GM18909 (cell line): ENCODE results near the gene GSS.
"Not testable (repeated sequence)": the region's sequence is repeated elsewhere in the genome, so short reads cannot be mapped to it uniquely, and the experiment has no call there.

Experiments used
- ATAC-seq: cut with Tn5 transposase; IDR thresholded peaks from one replicate; pipeline ENCODE4 v1.9.1; 2021; ENCODE audit warnings: mild to moderate bottlenecking; ENCODE audit not compliant: unreplicated experiment, poor library complexity

The GSS gene

DNA sequence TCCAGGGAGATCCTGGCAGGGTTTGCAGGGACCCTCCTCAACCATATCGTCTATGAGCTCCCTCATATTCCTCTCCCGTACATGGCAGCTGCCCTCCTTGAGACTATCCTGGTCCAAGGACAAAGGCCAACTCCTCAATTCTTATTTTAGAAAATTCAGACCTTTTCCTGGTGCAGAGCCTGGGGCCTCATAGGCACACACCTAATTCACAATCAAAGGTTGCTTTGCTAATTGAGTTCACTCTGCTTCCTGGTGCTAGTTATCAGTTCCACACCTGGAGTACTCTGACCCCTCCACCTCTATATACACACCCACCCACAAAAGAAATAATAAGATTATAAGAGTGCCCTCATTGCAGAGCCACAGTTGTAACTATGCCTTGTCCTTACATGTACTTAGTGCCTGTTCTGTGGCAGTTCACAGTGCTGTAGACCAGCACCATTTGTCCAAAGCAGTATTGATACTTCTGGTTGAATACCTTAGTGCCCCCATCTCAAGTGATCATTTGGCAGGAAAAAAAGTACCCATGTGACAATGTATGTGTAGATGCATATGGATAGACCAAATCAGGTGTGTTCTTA, 38.7 kb downstream of the GSS start:
- no peak for ATAC-seq

GRCh38 chr20:34915749-34916455, 39.7 kb downstream of the GSS start:
- ATAC-seq = no peak

- no peak for ATAC-seq
These were observed 40.5 kb downstream of the GSS start for GRCh38 chr20:34915131-34915530.

DNA sequence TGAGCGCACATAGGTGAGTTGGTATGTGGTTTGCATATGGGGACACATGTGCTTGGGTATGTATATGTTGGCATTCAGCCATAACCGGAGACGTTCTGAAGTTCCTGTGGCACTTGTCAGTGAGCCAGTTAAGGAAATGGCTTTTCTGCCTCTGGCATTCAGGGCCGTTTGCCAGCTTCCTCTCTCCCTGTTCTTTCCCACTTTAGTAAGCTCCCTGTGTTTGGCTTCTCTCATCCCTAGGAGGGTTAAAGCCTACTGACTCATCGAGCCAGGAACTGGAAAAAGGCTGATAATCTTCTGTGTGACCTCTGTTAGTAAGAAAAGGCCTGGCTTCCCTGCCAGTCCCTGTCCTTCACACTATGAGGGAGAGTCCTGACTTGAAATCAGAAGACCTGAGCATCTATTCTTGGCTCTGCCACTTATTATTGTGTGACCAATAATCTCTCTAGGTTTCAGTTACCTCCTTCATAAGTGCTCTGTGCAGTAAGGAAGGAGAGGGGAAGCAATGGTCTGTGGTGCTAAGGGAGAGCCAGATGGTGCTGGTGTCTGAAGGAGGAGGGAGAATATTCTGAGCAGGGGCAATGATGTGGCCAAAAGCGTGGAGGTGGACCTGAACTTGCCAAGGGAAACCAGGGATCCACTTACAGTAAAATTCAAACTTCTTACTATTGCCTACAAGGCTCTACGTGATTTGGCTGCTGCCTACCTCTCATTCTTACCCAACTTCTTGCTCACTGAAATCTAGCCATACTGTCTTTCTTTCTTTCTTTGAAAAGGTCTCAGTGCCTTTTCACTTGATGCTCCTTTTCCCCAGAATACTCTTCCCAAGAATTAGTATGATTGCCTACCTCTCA, 47.8 kb downstream of the GSS start:
- ATAC-seq = no peak

DNA sequence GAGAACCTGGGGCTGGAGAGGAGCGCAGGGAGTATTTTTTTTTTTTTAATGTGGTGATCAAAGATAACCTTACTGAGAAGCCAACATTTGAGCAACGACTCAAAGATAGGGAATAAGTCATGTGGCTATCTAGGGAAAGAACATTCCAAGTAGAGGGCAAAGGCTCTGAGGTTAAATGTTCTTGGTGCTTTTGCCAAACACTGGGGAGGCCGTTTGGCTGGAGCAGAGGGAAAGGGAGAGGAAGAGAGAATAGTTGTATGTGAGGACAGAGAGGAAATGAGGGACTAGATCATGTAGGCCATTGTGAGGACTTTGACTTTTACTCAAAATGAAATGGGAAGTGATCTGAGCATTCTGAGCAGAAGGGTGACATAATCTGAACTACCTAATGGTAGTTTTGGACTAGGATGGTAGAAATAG, 51.4 kb downstream of the GSS start:
- no peak for ATAC-seq

DNA sequence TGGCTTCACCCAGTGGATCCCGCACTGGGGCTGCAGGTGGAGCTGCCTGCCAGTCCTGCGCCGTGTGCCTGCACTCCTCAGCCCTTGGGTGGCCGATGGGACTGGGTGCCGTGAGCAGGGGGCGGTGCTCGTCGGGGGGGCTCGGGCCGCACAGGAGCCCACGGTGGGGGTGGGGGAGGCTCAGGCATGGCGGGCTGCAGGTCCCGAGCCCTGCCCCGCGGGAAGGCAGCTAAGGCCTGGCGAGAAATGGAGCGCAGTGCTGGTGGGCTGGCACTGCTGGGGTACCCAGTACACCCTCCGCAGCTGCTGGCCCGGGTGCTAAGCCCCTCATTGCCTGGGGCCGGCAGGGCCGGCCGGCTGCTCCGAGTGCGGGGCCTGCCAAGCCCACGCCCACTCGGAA, 56.9 kb downstream of the GSS start:
- not testable (repeated sequence) for ATAC-seq

DNA sequence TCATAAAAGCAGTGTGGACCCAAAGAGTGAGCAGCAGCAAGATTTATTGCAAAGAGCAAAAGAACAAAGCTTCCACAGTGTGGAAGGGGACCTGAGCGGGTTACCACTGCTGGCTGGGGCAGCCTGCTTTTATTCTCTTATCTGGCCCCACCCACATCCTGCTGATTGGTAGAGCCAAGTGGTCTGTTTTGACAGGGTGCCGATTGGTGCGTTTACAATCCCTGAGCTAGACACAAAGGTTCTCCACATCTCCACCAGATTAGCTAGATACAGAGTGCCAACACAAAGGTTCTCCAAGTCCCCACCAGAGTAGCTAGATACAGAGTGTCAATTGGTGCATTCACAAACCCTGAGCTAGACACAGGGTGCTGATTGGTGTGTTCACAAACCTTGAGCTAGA, 57.5 kb downstream of the GSS start:
- ATAC-seq = not testable (repeated sequence)

GRCh38 chr20:34896086-34896621, 59.5 kb downstream of the GSS start:
- no peak for ATAC-seq

GRCh38 chr20:34895465-34895864, 60.1 kb downstream of the GSS start:
- no peak for ATAC-seq

- ATAC-seq = no peak
These were observed 60.9 kb downstream of the GSS start for GRCh38 chr20:34894723-34895122.

- no peak for ATAC-seq
These were observed 62.9 kb downstream of the GSS start for GRCh38 chr20:34892671-34893070.

DNA sequence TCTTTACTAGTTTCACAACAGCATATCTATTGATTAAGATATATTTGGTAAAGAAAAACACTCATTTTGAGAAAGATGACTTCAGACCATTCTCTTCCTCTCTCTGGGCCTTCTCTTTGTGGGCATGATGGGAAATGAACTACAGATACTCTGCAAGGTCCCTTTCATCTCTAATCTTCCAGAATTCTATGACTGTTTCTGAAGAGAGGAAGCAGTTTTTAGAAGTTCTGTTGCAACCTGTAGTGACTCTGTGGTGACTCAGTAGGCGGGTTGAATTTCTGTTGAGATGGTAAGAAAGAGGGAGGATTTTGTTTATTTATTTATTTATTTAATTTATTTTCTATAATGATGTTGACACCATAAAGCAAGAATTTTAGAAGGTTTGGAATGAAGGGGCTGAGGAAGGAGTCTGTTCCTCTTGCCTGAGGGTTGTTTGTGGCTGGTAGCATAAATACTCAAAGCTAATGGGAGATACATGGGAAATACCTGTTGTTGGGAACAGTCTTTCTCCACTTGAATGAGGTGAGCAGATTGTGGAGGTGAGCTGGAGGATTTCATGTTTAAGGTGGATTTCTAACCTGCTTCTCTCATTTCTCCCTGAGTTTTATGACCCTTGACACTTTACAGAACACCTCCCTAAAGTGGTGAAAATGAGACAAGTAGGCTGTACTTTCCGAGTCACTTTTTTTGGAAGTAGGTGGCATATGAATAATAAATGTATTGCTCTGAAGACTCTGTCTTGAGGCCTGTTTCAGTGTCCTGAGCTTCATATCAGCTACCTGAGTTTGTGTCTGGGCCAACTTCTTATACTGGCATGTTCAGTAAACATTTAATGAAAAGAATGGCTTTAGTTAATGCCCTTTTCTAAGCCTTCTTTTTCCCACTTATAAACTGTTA, 64.2 kb downstream of the GSS start:
- no peak for ATAC-seq

DNA sequence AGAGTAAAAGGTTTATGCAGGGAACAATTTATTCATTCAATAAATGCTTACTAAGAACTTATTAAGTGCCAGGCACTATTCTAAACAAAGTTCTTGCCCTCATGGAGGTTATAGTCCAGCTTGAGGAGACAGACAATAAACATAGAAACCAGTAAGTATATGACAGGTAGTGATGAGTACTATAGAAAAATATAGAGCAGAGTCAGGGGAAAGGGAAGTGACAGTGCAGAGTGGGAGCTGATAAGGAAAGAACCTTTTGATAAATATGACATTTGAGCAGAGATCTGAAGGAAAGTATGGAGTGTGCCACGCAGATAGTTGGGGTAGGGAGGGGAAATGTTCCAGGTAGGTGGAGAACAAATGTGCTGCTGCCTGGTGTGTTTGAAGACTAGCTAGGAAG, 67.1 kb downstream of the GSS start:
- ATAC-seq = no peak

DNA sequence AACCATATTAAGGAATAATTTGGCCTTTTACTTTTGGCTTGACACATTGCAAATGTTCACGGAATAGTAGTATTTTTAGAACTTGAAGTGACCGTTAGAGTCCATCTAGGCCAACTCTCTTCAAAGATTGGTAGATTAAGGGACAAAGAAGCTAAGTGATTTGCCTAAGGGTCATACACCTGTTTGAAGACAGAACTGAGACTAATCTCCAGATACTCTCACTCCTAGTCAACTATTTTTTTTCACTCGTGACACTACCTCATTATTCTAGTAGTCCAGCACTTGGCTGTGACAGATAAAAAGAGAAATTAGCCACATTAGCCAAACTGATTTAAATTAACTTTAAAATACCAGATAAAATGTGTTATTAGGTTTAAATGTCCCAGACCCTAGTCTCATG, 68.6 kb downstream of the GSS start:
- no peak for ATAC-seq

DNA sequence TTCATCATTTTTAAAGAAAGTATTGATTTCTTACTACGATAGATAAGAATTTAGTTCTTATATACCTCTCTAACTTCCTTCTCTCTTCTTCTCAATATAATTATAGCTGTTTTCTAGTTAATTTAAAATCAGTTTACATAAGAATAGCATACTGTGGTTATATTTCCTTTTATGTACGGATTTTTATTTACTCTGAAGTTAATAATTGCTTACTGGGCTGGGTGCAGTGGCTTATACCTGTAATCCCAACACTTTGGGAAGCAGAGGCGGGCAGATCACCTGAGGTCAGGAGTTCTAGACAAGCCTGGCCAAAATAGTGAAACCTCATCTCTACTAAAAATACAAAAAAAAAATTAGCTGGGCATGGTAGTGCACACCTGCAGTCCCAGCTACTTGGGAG, 69.5 kb downstream of the GSS start:
- no peak for ATAC-seq

DNA sequence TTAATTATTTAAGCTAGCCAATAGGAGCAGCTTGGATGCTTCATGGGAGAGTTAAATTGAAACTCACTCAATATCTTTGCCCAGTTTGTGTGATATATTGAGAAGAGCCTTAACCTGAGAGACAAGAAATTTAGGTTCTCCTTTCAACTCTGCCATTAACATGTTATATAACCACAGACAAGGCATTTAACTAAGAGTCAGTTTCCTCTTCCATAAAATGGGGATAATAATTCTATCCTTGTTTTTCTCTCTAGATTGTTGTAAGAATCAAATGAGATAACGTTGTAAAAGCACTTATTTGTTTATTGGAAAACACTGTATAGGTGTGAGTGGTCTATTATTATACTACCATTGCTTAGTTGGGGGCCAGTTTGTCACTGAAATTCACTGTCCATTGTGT, 71.3 kb downstream of the GSS start:
- no peak for ATAC-seq

DNA sequence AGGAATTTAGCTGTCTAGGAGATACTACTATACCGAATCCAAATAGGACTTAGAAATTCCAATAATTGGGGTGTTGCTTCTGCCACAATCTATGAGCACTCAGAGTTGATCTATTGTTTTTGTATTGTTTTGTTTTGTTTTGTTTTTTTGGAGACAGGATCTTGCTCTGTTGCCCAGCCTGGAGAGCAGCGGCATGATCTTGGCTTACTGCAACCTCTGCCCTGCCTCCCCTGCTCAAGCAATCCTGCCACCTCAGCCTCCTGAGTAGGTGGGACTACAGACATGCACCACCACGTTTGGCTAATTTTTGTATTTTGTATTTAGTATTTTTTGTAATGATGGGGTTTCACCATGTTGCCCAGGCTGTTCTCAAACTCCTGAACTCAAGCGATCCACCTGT, 71.8 kb downstream of the GSS start:
- no peak for ATAC-seq

GRCh38 chr20:34883087-34883688, 72.4 kb downstream of the GSS start:
- no peak for ATAC-seq

GRCh38 chr20:34881689-34882088, 73.9 kb downstream of the GSS start:
- no peak for ATAC-seq

- ATAC-seq = not testable (repeated sequence)
These were observed 74.6 kb downstream of the GSS start for GRCh38 chr20:34880971-34881370.
